CD4-positive, alpha-beta T cell treated with Interleukin-6 for 4 hours (primary cell): ENCODE measurements around the gene SPATA33.
A peak's percentile ranks its signal among the peaks of the same experiment; 100 is the strongest.

Experiments used
- DNase-seq: peaks from one replicate; pipeline ENCODE4 v3.0.0-alpha.2; 2020; ENCODE audit warnings: mixed read lengths

SPATA33 gene

DNA sequence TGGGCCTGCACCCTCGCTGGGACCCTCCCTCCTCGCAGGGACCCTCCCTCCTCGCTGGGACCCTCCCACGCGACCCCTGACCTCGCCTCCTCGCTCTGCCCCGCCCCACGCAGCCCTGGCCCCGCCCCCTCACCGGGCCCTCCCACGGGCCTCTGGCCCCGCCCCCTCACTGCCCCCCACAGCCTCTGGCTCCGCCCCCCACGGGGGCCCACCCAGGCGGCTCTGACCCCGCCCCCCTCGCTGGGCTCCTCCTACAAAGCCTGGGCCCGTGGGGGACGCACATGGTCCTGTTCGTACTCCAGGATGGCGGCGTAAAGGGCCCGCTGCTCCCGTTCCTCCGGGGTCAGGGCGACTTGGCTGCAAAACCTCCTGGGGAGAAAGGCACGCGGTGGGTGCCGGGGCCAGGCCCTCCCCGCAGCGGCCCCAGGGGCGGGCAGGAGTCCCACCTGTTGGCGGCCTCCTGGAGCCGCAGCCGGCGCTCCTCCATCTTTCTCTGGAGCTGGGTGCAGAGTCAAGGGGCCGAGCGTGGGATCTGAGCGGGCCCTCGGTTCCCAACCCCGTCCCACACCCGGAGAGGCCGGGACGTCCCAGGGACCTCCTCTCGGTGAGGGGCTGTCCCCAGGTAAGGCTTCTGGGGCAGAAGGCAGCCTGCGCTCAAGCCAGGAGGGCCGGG lies 54.1 kb downstream of the SPATA33 start:
- DNase-seq = peak; percentile 79

DNA sequence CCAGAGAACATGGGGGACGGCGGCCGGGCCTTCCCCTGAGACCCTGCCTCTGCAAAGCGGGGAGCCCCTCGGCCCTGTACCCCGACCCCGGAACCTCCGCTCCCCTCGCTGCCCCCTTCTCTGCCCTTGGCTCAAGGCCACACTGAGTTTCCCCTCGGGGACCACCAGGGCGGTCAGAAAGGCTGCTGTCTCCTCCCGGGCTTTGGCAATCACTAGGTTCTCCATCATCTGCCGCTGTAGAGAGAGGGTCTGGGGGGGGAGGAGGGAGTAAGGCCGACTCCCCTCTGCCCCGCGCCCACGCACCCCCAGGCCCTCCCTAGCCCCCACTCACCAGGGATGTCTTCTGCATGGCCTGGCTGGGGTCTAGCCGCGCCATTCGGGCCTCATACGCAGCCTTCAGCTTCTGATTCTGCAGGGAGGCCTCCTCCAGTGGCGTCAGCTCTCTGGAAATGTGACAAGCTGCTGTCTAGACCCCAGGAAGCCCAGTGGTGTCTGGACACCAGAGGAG lies 54.7 kb downstream of the SPATA33 start:
- no peak for DNase-seq

DNA sequence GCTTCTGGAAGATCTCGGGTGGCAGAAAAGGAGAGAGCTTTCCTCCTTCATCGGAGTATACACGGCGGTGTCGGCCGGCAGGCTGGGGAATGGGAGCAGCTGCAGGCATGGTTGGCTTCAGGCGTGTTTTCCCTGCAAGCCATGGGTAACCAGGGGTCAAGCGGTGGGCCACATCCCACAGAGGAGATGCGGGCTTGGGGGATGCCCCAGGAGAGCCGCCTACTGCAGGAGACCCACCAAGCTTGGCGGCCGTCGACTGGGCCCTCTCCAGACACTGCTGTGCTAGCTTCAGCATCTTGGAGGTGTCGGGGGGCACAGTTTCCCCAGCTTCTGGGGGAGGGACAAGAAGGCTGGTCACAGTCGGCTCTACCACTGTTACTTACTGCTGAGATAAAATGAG lies 58.9 kb downstream of the SPATA33 start:
- DNase-seq = no peak

DNA sequence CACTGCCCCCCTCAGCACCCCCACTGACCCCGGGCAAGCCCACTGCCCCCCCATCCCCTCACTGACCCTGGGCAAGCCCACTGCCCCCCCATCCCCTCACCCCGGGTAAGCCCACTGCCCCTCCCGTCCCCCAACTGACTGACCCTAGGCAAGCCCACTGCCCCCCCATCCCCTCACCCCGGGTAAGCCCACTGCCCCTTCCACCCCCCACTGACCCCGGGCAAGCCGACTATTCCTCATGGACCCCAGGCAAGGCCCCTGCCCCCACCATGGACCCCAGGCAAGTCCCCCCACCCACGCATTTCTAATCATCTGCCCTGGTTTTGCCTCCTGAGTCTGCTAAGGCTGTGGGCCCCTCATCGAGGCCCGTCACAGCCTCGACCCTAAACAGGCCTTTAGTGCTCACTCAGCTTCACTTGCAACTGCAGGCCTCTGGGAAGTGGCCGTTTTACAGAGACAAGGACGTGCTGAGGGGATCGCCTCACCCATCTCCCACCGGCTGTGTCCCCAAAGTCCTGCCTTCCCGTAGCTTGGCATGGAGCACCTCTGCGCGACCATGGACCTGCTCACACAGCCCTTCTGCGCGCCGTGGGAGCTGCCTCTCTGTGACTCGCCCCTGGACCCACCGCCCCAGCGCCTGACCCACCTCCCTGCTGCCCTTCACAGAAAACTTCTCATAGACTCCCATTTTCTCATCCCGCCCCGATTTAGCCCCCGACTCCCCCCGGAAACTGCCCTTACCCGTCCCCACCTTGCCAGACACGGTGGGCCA lies 59.5 kb downstream of the SPATA33 start:
- no peak for DNase-seq

DNA sequence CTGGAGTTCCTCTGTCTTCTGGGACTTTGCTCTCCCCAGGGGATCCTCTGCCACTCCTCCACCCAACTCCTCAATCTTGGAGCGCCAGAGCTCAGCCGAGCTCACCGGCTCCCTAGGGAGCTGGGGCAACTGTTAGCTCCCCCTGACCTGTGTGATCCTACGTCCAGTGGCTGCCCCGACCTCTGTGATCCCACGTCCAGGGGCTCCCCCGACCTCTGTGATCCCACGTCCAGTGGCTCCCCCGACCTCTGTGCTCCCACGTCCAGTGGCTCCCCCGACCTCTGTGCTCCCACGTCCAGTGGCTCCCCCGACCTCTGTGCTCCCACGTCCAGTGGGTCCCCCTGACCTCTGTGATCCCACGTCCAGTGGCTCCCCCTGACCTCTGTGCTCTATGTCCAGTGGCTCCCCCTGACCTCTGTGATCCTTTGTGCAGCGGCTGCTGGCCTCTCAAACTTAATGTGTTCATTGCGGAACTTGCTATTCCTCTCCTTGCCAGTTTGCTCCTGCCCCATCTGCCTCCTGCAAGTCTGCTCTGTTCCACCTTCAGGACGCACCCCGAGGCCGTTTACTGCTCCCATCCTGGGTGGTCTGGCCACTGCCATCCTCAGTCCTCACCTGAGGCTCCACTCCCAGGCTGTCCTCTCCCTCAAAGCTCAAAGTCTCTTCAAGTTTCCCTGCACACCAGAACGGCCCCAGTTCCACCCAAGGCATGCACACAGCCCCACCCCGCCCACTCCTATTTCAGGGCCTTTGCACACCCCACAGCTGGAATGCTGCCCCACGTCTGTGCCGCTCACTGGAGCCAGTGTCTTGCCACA lies 60.3 kb downstream of the SPATA33 start:
- DNase-seq = no peak
